Activated T-cell treated with anti-CD3 and anti-CD28 coated beads for 24 hours (primary cell): ENCODE results near the gene EFR3B.

Experiments used
- DNase-seq: peaks from one replicate; pipeline ENCODE4 v3.0.0-alpha.2; 2020; ENCODE audit warnings: low read depth

Gene EFR3B

GRCh38 chr2:25187729-25188350 is 146.0 kb downstream of the EFR3B start:
- DNase-seq, result no peak

- no peak for DNase-seq
Measured at GRCh38 chr2:25188405-25188804, 146.5 kb downstream of the EFR3B start.

DNA sequence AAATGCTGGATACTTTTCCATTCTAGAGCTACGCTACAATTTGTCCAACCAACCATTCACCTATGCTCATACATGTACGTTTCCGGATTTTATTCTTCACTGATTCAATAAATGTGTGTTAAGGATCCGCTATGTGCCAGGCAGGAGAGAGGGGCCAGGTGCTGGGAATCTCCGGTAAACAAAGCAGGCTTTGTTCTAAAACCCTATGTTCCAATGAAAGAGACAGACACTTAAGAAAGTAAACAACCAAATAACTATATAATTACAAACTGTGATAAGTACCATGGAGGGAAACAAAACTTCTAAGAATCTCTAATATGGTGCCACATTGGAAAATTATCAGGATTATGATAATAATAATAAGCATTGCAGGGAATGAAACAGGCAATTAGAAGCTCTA is 148.7 kb downstream of the EFR3B start:
- DNase-seq, result no peak

GRCh38 chr2:25194576-25195122 is 152.8 kb downstream of the EFR3B start:
- no peak for DNase-seq

DNA sequence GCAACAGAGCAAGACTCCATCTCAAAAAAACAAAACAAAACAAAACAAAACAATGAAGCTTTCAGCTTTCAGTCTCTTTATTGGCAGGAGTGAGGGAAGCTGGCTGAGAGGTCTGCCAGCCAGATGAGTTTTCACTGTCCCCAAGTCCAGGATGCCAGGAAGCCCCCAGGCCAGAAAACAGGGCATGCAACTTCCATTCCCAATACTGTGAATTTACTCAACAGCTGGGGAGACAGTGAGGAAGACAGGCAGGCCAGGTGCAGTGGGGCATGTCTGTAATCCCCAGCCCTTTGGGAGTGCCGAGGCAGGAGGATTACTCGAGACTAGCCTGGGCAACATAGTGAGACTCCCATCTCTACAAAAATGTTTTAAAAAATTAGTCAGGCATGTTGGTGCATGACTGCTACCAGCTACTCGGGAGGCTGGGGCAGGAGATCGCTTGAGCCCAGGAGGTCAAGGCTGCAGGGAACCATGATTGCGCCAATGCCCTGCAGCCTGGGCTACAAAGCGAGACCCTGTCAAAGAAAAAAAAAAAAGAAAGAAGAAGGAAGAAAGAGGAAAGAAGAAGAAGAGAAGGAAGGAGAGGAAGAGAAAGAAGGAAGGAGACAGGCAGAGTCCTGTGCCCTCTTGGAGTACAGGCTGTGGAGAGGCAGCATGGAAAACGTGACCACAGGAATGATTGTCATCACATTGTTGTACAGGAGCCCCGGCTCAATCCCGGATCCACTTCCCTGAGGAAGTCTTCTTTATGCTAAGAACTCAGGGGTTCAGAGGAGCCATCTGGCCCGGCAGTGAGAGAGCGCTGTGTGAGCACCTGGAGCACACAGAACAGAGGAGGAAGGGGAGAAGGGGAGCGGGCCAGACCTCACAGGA is 155.7 kb downstream of the EFR3B start:
- DNase-seq, result no peak

GRCh38 chr2:25198209-25198525 is 156.3 kb downstream of the EFR3B start:
- no peak for DNase-seq

DNA sequence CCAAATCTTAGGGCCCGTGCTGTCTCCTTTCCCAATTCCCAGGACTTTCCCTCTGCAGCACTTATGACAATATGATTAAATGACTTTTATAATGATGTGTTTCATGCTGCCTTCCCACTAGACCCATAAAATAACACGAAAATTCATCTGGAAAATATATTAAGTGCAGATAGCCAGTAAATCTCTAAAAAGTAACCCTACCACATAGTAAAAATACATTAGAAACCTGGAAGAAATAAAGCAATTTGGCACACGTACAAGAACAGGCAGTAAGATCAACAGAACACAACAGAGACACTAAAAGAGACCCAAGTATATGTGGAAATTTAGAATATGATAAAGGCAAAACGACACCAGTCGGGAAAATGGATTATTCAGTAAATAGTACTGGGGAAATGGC is 156.7 kb downstream of the EFR3B start:
- no peak for DNase-seq

GRCh38 chr2:25201265-25201664 is 159.4 kb downstream of the EFR3B start:
- no peak for DNase-seq

GRCh38 chr2:25201794-25202193 is 159.9 kb downstream of the EFR3B start:
- DNase-seq, result no peak

GRCh38 chr2:25202275-25202674 is 160.4 kb downstream of the EFR3B start:
- no peak for DNase-seq

GRCh38 chr2:25204190-25204838 is 162.4 kb downstream of the EFR3B start:
- DNase-seq, result no peak

DNA sequence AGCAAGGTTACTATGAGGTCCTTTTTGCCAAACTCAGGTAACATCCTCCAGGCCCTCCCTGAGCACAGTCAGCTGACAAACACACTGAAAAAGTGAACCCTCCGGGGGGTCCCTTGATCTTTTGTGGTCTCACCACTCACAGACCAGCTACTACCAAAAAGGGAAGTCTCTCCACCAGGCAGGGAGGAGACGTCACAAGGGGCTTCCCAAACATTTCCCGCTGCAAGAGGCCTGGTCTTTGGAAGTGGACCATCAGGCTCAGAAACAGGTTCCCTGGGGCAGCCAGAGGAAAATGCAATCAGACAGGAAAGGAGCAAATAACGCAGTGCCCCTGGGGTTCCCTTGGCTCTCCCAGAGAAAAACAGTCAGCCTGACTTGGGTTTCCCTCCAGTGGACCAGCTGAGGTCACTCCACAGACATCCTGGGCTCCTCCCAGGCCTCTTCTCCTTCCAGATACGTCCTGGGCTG is 165.2 kb downstream of the EFR3B start:
- DNase-seq, result no peak
